ENCODE data around the gene RBM12. TPM values are rescaled to one million over a fixed set of nuclear protein-coding genes. Genes with fewer than 3 reads are reported as not detected.

The RBM12 gene
- total RNA-seq, 2 experiments from 2014 or later: 66.3 to 152 TPM

- Histone ChIP-seq H3K79me2 (ENCODE audit: insufficient read depth, low read depth, low read length) (peaks cover 34% of the 10 kb centered on the region), H3K36me3 (ENCODE audit: insufficient read depth, low read length) (peaks cover 30% of the 10 kb centered on the region), H3K4me3 (ENCODE audit: low read depth, low read length, poor library complexity, severe bottlenecking) (no peak overlapping the region), H3K9me3 (ENCODE audit: low read length) (no peaks in the 10 kb centered on the region), H3K9me2 (ENCODE audit: insufficient read depth, low read length) (no peaks in the 10 kb centered on the region), H3K27ac (ENCODE audit: low read depth, low read length, poor library complexity, severe bottlenecking) (no peak overlapping the region), H3K4me2 (ENCODE audit: low read length) (no peak overlapping the region), H4K20me1 (ENCODE audit: insufficient read depth, low read length) (no peaks in the 10 kb centered on the region), H3K4me1 (ENCODE audit: insufficient read depth, low read length, poor library complexity, severe bottlenecking) (no peaks in the 10 kb centered on the region), H2AFZ (ENCODE audit: low read length) (no peak overlapping the region)
- TF ChIP-seq, protein P1, sequence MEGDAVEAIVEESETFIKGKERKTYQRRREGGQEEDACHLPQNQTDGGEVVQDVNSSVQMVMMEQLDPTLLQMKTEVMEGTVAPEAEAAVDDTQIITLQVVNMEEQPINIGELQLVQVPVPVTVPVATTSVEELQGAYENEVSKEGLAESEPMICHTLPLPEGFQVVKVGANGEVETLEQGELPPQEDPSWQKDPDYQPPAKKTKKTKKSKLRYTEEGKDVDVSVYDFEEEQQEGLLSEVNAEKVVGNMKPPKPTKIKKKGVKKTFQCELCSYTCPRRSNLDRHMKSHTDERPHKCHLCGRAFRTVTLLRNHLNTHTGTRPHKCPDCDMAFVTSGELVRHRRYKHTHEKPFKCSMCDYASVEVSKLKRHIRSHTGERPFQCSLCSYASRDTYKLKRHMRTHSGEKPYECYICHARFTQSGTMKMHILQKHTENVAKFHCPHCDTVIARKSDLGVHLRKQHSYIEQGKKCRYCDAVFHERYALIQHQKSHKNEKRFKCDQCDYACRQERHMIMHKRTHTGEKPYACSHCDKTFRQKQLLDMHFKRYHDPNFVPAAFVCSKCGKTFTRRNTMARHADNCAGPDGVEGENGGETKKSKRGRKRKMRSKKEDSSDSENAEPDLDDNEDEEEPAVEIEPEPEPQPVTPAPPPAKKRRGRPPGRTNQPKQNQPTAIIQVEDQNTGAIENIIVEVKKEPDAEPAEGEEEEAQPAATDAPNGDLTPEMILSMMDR (conservative IDR thresholded peaks at IDR 0.05; ENCODE audit: low read length): no peak
- TF ChIP-seq EZH2phosphoT487 (IDR thresholded peaks at IDR 0.05; ENCODE audit: borderline replicate concordance, low read depth, low read length): no peak
- DNase-seq (ENCODE audit: low spot score): no peak
- BruUV-seq (replicated peaks): no TSS peak
- intact Hi-C loops (cut with micrococcal nuclease; ENCODE audit: unreplicated experiment): no loop called here
- ChIA-PET POLR2A (interaction anchor here (0.5 to 1.1 kb wide), 2 partner anchors 10 to 28 kb away, joined by 4 to 7 read pairs; no protein-coding TSS in a partner anchor), CTCF (ENCODE audit: unreplicated experiment) (interaction anchor here (0.6 kb wide), 1 partner anchor 26 kb away, joined by 3 read pairs; no protein-coding TSS in a partner anchor)
These were observed 19.9 kb downstream of the RBM12 start for GRCh38 chr20:35644806-35645205.

- H3K9me3 ChIP-seq (ENCODE audit: low read length): no peaks in the 10 kb centered on the region
- no peak overlapping the region for H2AFZ ChIP-seq (ENCODE audit: low read length)
- no peak for TF ChIP-seq EZH2phosphoT487 (IDR thresholded peaks at IDR 0.05; ENCODE audit: borderline replicate concordance, low read depth, low read length)
- TF ChIP-seq, protein P1 (conservative IDR thresholded peaks at IDR 0.05; ENCODE audit: low read length): no peak
- no peak overlapping the region for H3K4me2 ChIP-seq (ENCODE audit: low read length)
- CTCF ChIA-PET (ENCODE audit: unreplicated experiment): interaction anchor here (1.4 kb wide), 1 partner anchor 12 kb away, joined by 3 read pairs; no protein-coding TSS in a partner anchor
- intact Hi-C loops (cut with micrococcal nuclease; ENCODE audit: unreplicated experiment): no loop called here
- no peak overlapping the region for H3K4me3 ChIP-seq (ENCODE audit: low read depth, low read length, poor library complexity, severe bottlenecking)
- no peaks in the 10 kb centered on the region for H4K20me1 ChIP-seq (ENCODE audit: insufficient read depth, low read length)
- H3K36me3 ChIP-seq (ENCODE audit: insufficient read depth, low read length): peaks cover 12% of the 10 kb centered on the region
- POLR2A ChIA-PET: no interaction called here
- DNase-seq (ENCODE audit: low spot score): no peak
- no peaks in the 10 kb centered on the region for H3K9me2 ChIP-seq (ENCODE audit: insufficient read depth, low read length)
- no TSS peak for BruUV-seq (replicated peaks)
- H3K79me2 ChIP-seq (ENCODE audit: insufficient read depth, low read depth, low read length): peaks cover 25% of the 10 kb centered on the region; the same call in 1 of the 2 replicates
- H3K4me1 ChIP-seq (ENCODE audit: insufficient read depth, low read length, poor library complexity, severe bottlenecking): no peaks in the 10 kb centered on the region
- H3K27ac ChIP-seq (ENCODE audit: low read depth, low read length, poor library complexity, severe bottlenecking): no peak overlapping the region
These were observed 21.7 kb downstream of the RBM12 start for GRCh38 chr20:35643045-35643444.

GRCh38 chr20:35641743-35642142 is 23.0 kb downstream of the RBM12 start:
- Histone ChIP-seq H3K4me3 (ENCODE audit: low read depth, low read length, poor library complexity, severe bottlenecking) (no peak overlapping the region), H3K9me2 (ENCODE audit: insufficient read depth, low read length) (no peaks in the 10 kb centered on the region), H3K36me3 (ENCODE audit: insufficient read depth, low read length) (peaks cover 7% of the 10 kb centered on the region; the same call in 1 of the 2 replicates), H3K4me2 (ENCODE audit: low read length) (no peak overlapping the region), H3K27ac (ENCODE audit: low read depth, low read length, poor library complexity, severe bottlenecking) (no peak overlapping the region), H2AFZ (ENCODE audit: low read length) (no peak overlapping the region), H4K20me1 (ENCODE audit: insufficient read depth, low read length) (no peaks in the 10 kb centered on the region), H3K4me1 (ENCODE audit: insufficient read depth, low read length, poor library complexity, severe bottlenecking) (no peaks in the 10 kb centered on the region), H3K79me2 (ENCODE audit: insufficient read depth, low read depth, low read length) (peaks cover 22% of the 10 kb centered on the region; the same call in 1 of the 2 replicates), H3K9me3 (ENCODE audit: low read length) (no peaks in the 10 kb centered on the region)
- POLR2A ChIA-PET: interaction anchor here (1.6 kb wide), 1 partner anchor 18 kb away, joined by 3 read pairs; no protein-coding TSS in a partner anchor
- intact Hi-C loops (cut with micrococcal nuclease; ENCODE audit: unreplicated experiment): no loop called here
- DNase-seq (ENCODE audit: low spot score): no peak
- CTCF ChIA-PET (ENCODE audit: unreplicated experiment): no interaction called here
- no peak for TF ChIP-seq EZH2phosphoT487 (IDR thresholded peaks at IDR 0.05; ENCODE audit: borderline replicate concordance, low read depth, low read length)
- TF ChIP-seq, protein P1 (conservative IDR thresholded peaks at IDR 0.05; ENCODE audit: low read length): no peak
- no TSS peak for BruUV-seq (replicated peaks)

All from OCI-LY7 (cell line).